ENCODE data around the gene NUCB2.
"Not testable (repeated sequence)": the region's sequence is repeated elsewhere in the genome, so short reads cannot be mapped to it uniquely, and the experiment has no call there.

Gene NUCB2

GRCh38 chr11:17276236-17277023, at the start of gene NUCB2:
Gene NUCB2 (plus strand): TSS chr11:17276739. CDS start chr11:17295324, 18,585 bp downstream.
- DNase-seq: peak; percentile 85

GRCh38 chr11:17228186-17228925, 48.2 kb upstream of the NUCB2 start:
- DNase-seq: not testable (repeated sequence)

GRCh38 chr11:17229481-17230152, 46.9 kb upstream of the NUCB2 start:
- DNase-seq: no peak

GRCh38 chr11:17230867-17231851, 45.4 kb upstream of the NUCB2 start:
- DNase-seq: no peak

- no peak for DNase-seq
Measured at GRCh38 chr11:17233101-17233500, 43.4 kb upstream of the NUCB2 start.

- no peak for DNase-seq
Measured at GRCh38 chr11:17238377-17238776, 38.2 kb upstream of the NUCB2 start.

GRCh38 chr11:17239927-17240326, 36.6 kb upstream of the NUCB2 start:
- DNase-seq: not testable (repeated sequence)

- DNase-seq: no peak
Measured at GRCh38 chr11:17240780-17241179, 35.8 kb upstream of the NUCB2 start.

- DNase-seq: not testable (repeated sequence)
Measured at GRCh38 chr11:17242954-17243353, 33.6 kb upstream of the NUCB2 start.

- no peak for DNase-seq
Measured at GRCh38 chr11:17244046-17244445, 32.5 kb upstream of the NUCB2 start.

GRCh38 chr11:17250561-17251350, 25.8 kb upstream of the NUCB2 start:
- DNase-seq: no peak

- no peak for DNase-seq
Measured at GRCh38 chr11:17252704-17253103, 23.8 kb upstream of the NUCB2 start.

- no peak for DNase-seq
Measured at GRCh38 chr11:17256512-17256911, 20.0 kb upstream of the NUCB2 start.

- DNase-seq: no peak
Measured at GRCh38 chr11:17257196-17257595, 19.3 kb upstream of the NUCB2 start.

- DNase-seq: no peak
Measured at GRCh38 chr11:17258670-17259069, 17.9 kb upstream of the NUCB2 start.

- DNase-seq: no peak
Measured at GRCh38 chr11:17259519-17259918, 17.0 kb upstream of the NUCB2 start.

GRCh38 chr11:17260020-17260419, 16.5 kb upstream of the NUCB2 start:
- no peak for DNase-seq

GRCh38 chr11:17263769-17264168, 12.8 kb upstream of the NUCB2 start:
- no peak for DNase-seq

GRCh38 chr11:17266781-17267180, 9.8 kb upstream of the NUCB2 start:
- no peak for DNase-seq

- no peak for DNase-seq
Measured at GRCh38 chr11:17267576-17267975, 9.0 kb upstream of the NUCB2 start.

GRCh38 chr11:17268500-17268899, 8.0 kb upstream of the NUCB2 start:
- not testable (repeated sequence) for DNase-seq

GRCh38 chr11:17268902-17269301, 7.6 kb upstream of the NUCB2 start:
- no peak for DNase-seq
